ENCODE data around the gene PLEK.

Gene PLEK

GRCh38 chr2:68319398-68320117, 45.5 kb upstream of the PLEK start, which contains the start of gene CNRIP1:
CNRIP1 (minus strand) TSS chr2:68319949; CDS start chr2:68319400, 549 bp downstream.
- ChIA-PET CTCF (interaction anchor here (0.6 to 2.4 kb wide), 3 partner anchors 27 to 356 kb away, joined by 3 to 10 read pairs (median 4); no protein-coding TSS in a partner anchor), POLR2A (interaction anchor here (0.9 kb wide), 1 partner anchor 30 kb away, joined by 6 read pairs; no protein-coding TSS in a partner anchor)
- peak within 1 kb of the TSS; percentile 65 for H3K4me3 ChIP-seq (ENCODE audit: low read depth, low read length)
- H3K36me3 ChIP-seq (ENCODE audit: control insufficient read depth in 2 of 2, insufficient read depth in 1 of 2, low read length in 2 of 2) = peaks cover 4 to 21% of the 10 kb centered on the region in 2 experiments
- no peaks in the 10 kb centered on the region for H3K9me3 ChIP-seq (ENCODE audit: control insufficient read depth, insufficient read depth, low read depth, low read length)
- H3K4me1 ChIP-seq (ENCODE audit: control insufficient read depth, insufficient read depth, low read length) = no peaks in the 10 kb centered on the region
- peak within 1 kb of the TSS; percentile 49; the same call in 1 of the 2 replicates for H3K27ac ChIP-seq (ENCODE audit: extremely low read depth, low read depth, low read length)
- TF ChIP-seq BCL11B (tag by site-specific recombination; IDR thresholded peaks at IDR 0.05; ENCODE audit: low read depth) (no peak), ZNF692 (tag by site-specific recombination; IDR thresholded peaks at IDR 0.05) (0 out of 2 replicates have a peak, but pooled peaks have one; percentile 31), ZNF366 (tag by site-specific recombination; conservative IDR thresholded peaks at IDR 0.05) (no peak), ZNF660 (tag by site-specific recombination; IDR thresholded peaks at IDR 0.05) (peak; percentile 22; the same call in 1 of the 2 replicates), ZNF354C (tag by site-specific recombination; IDR thresholded peaks at IDR 0.05; ENCODE audit: borderline replicate concordance, low read depth) (no peak), ZXDB (tag by site-specific recombination; IDR thresholded peaks at IDR 0.05) (no peak; the same call in 1 of the 2 replicates), ZNF114 (tag by site-specific recombination; IDR thresholded peaks at IDR 0.05) (no peak), OSR2 (tag by site-specific recombination; IDR thresholded peaks at IDR 0.05) (no peak), ZNF138 (tag by site-specific recombination; IDR thresholded peaks at IDR 0.05; ENCODE audit: borderline replicate concordance) (no peak), PRDM2 (tag by site-specific recombination; IDR thresholded peaks at IDR 0.05; ENCODE audit: borderline replicate concordance) (no peak), ZNF311 (tag by site-specific recombination; IDR thresholded peaks at IDR 0.05; ENCODE audit: borderline replicate concordance) (no peak), SP3 (tag by site-specific recombination; IDR thresholded peaks at IDR 0.05) (peak; percentile 54), KLF16 (tag by site-specific recombination; IDR thresholded peaks at IDR 0.05) (peak; percentile 52), ZNF747 (tag by site-specific recombination; IDR thresholded peaks at IDR 0.05) (no peak), ZNF423 (tag by site-specific recombination; IDR thresholded peaks at IDR 0.05) (0 out of 2 replicates have a peak, but pooled peaks have one; percentile 47), ZNF221 (tag by site-specific recombination; IDR thresholded peaks at IDR 0.05; ENCODE audit: borderline replicate concordance) (no peak), MZF1 (tag by site-specific recombination; IDR thresholded peaks at IDR 0.05; ENCODE audit: borderline replicate concordance) (peak; percentile 99), ELK4 (IDR thresholded peaks at IDR 0.05; ENCODE audit: borderline replicate concordance, low read depth, low read length) (no peak), ZNF48 (tag by site-specific recombination; IDR thresholded peaks at IDR 0.05) (no peak), ZNF112 (tag by site-specific recombination; IDR thresholded peaks at IDR 0.05) (no peak), ZNF24 (tag by site-specific recombination; IDR thresholded peaks at IDR 0.05) (no peak), GLIS1 (tag by site-specific recombination; IDR thresholded peaks at IDR 0.05) (peak; percentile 85), ZNF558 (tag by site-specific recombination; IDR thresholded peaks at IDR 0.05) (no peak), HOXD13 (CRISPR knock-in tag; IDR thresholded peaks at IDR 0.05; ENCODE audit: borderline replicate concordance) (no peak), ZNF214 (tag by site-specific recombination; IDR thresholded peaks at IDR 0.05; ENCODE audit: borderline replicate concordance) (no peak), ZNF18 (tag by site-specific recombination; IDR thresholded peaks at IDR 0.05) (no peak), ZNF391 (tag by site-specific recombination; IDR thresholded peaks at IDR 0.05; ENCODE audit: borderline replicate concordance, low read depth) (no peak), ZNF585B (tag by site-specific recombination; IDR thresholded peaks at IDR 0.05) (no peak), ZBTB20 (tag by site-specific recombination; IDR thresholded peaks at IDR 0.05) (peak; percentile 100)

Data from HEK293 (cell line).